Esophagus squamous epithelium (tissue), 4 donors: ENCODE data around the gene JARID2.

Source experiments
- POLR2A ChIP-seq, 4 donors: fragments of 450-650 bp; IDR thresholded peaks; one replicate each; pipeline ENCODE4 v1.6.1; 2017; ENCODE audit warnings: antibody characterized with exemption in 4 of 4, mild to moderate bottlenecking in 4 of 4, moderate library complexity in 3 of 4
- TF ChIP-seq, protein P1 (sequence below), 6 experiments: fragments of 450-650 bp in 4 of 6; fragments of 200-600 bp in 2 of 6; sonication (generic) in 2 of 6; IDR thresholded peaks; one replicate each; pipeline ENCODE4 v1.5.1; 2016 to 2019; ENCODE audit warnings: antibody characterized with exemption in 6 of 6, mild to moderate bottlenecking in 4 of 6, moderate library complexity in 4 of 6

DNA sequence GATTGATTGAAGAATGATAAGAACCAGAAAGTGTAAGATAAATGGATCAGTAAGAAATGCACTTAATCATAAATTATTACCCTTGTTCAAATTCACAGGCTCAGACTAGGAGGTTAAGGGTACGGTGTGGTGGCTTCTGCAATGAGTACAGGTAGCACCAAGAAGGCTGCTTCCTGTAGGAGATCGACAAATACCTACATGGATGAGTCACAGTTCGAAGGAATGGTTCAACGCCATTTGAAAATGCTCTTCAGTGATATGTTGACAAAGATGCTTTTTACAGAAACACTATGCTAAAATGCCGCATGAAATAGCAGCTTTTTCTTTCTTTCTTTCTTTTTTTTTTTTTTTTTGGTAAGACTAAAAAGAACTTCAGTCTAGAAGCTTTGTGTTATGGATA, 300.7 kb downstream of the JARID2 start:
- TF ChIP-seq, protein P1, sequence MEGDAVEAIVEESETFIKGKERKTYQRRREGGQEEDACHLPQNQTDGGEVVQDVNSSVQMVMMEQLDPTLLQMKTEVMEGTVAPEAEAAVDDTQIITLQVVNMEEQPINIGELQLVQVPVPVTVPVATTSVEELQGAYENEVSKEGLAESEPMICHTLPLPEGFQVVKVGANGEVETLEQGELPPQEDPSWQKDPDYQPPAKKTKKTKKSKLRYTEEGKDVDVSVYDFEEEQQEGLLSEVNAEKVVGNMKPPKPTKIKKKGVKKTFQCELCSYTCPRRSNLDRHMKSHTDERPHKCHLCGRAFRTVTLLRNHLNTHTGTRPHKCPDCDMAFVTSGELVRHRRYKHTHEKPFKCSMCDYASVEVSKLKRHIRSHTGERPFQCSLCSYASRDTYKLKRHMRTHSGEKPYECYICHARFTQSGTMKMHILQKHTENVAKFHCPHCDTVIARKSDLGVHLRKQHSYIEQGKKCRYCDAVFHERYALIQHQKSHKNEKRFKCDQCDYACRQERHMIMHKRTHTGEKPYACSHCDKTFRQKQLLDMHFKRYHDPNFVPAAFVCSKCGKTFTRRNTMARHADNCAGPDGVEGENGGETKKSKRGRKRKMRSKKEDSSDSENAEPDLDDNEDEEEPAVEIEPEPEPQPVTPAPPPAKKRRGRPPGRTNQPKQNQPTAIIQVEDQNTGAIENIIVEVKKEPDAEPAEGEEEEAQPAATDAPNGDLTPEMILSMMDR (IDR thresholded peaks at IDR 0.05), result no peak
- TF ChIP-seq POLR2A (IDR thresholded peaks at IDR 0.05), result no peak
